DOHH2 (cell line): ENCODE measurements around the gene STXBP5L.

Experiments
- H3F3A ChIP-seq: fragments of 200-600 bp; sonication (generic), shearing (Covaris generic); 2 replicates; pipeline ENCODE4 v1.6.0; 2016; ENCODE audit warnings: antibody characterized with exemption, mild to moderate bottlenecking; ENCODE audit not compliant: control insufficient read depth, insufficient read depth
- H3K27ac ChIP-seq: fragments of 200-600 bp; sonication (generic); 2 replicates; pipeline ENCODE4 v1.5.1; 2014; ENCODE audit warnings: low read depth, mild to moderate bottlenecking, low read length, moderate library complexity
- H3K27me3 ChIP-seq: fragments of 200-600 bp; sonication (generic); 2 replicates; pipeline ENCODE4 v1.6.1; 2014; ENCODE audit warnings: mild to moderate bottlenecking, low read length, mixed read lengths; ENCODE audit not compliant: control insufficient read depth
- H3K36me3 ChIP-seq: fragments of 200-600 bp; sonication (generic); 2 replicates; pipeline ENCODE4 v1.6.1; 2014; ENCODE audit warnings: mild to moderate bottlenecking, low read length, moderate library complexity, mixed read lengths; ENCODE audit not compliant: control insufficient read depth
- H3K4me1 ChIP-seq: fragments of 200-600 bp; sonication (generic); 2 replicates; pipeline ENCODE4 v1.6.1; 2014; ENCODE audit warnings: mild to moderate bottlenecking, low read length, mixed read lengths; ENCODE audit not compliant: control insufficient read depth
- H3K4me2 ChIP-seq: fragments of 200-600 bp; sonication (generic); 2 replicates; pipeline ENCODE4 v1.6.0; 2014; ENCODE audit warnings: mild to moderate bottlenecking, low read length, moderate library complexity
- H3K4me3 ChIP-seq: fragments of 200-600 bp; sonication (generic); 2 replicates; pipeline ENCODE4 v1.5.1; 2014; ENCODE audit warnings: mild to moderate bottlenecking, low read length, mixed read lengths
- H3K79me2 ChIP-seq: fragments of 200-600 bp; sonication (generic); 2 replicates; pipeline ENCODE4 v1.6.1; 2014; ENCODE audit warnings: mild to moderate bottlenecking, low read length, mixed read lengths; ENCODE audit not compliant: control insufficient read depth
- H3K9me2 ChIP-seq: fragments of 200-600 bp; sonication (generic); replicated peaks from 2 replicates; pipeline ENCODE4 v1.6.1; 2014; ENCODE audit warnings: mild to moderate bottlenecking, low read length, mixed read lengths; ENCODE audit not compliant: control insufficient read depth
- H3K9me3 ChIP-seq: fragments of 200-600 bp; sonication (generic); 2 replicates; pipeline ENCODE4 v1.6.1; 2014; ENCODE audit warnings: antibody characterized with exemption, low read length, mixed read lengths; ENCODE audit not compliant: control insufficient read depth, insufficient read depth
- H4K20me1 ChIP-seq: fragments of 200-600 bp; sonication (generic); 2 replicates; pipeline ENCODE4 v1.6.0; 2014; ENCODE audit warnings: low read depth, mild to moderate bottlenecking, antibody characterized with exemption, low read length, moderate library complexity; ENCODE audit not compliant: control insufficient read depth, insufficient read depth
- EZH2phosphoT487 ChIP-seq: fragments of 200-600 bp; sonication (generic); IDR thresholded peaks from 2 replicates; pipeline ENCODE4 v1.6.1; 2017; ENCODE audit warnings: borderline replicate concordance, mild to moderate bottlenecking, antibody characterized with exemption, low read length, moderate library complexity, mixed read lengths
- TF ChIP-seq, protein P1 (sequence below): fragments of 200-600 bp; sonication (generic); IDR thresholded peaks from one replicate; pipeline ENCODE4 v1.5.1; 2014; ENCODE audit warnings: antibody characterized with exemption, mild to moderate bottlenecking, low read depth, low read length; ENCODE audit not compliant: poor library complexity, severe bottlenecking

Gene STXBP5L

DNA sequence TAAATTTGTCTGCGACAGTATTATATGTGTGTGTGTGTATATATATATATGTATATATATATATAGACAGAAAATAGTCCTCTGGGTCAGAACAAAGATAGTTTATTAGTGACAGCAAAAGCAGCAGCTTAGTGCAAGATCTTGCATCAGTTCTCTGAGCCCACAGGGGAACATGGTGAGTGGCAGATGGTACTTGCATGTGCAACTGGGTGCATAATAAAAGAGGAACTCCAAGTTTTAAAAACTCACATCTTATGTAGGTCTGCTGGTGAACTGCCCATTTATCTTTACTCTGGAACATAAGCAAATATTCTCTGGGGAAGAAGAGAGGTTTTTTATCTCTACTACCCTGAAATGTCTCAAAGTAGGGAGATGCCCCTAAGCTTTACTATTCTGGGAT lies 361.4 kb downstream of the STXBP5L start:
- TF ChIP-seq, protein P1, sequence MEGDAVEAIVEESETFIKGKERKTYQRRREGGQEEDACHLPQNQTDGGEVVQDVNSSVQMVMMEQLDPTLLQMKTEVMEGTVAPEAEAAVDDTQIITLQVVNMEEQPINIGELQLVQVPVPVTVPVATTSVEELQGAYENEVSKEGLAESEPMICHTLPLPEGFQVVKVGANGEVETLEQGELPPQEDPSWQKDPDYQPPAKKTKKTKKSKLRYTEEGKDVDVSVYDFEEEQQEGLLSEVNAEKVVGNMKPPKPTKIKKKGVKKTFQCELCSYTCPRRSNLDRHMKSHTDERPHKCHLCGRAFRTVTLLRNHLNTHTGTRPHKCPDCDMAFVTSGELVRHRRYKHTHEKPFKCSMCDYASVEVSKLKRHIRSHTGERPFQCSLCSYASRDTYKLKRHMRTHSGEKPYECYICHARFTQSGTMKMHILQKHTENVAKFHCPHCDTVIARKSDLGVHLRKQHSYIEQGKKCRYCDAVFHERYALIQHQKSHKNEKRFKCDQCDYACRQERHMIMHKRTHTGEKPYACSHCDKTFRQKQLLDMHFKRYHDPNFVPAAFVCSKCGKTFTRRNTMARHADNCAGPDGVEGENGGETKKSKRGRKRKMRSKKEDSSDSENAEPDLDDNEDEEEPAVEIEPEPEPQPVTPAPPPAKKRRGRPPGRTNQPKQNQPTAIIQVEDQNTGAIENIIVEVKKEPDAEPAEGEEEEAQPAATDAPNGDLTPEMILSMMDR: no peak
- TF ChIP-seq EZH2phosphoT487: no peak
- Histone ChIP-seq H3K9me2 (no peaks in the 10 kb centered on the region), H3K27me3 (no peaks in the 10 kb centered on the region), H4K20me1 (no peaks in the 10 kb centered on the region), H3K4me2 (no peak overlapping the region), H3K79me2 (no peaks in the 10 kb centered on the region), H3K27ac (no peak overlapping the region), H3K4me1 (no peaks in the 10 kb centered on the region), H3F3A (no peaks in the 10 kb centered on the region), H3K36me3 (no peaks in the 10 kb centered on the region), H3K4me3 (no peak overlapping the region), H3K9me3 (no peaks in the 10 kb centered on the region)

DNA sequence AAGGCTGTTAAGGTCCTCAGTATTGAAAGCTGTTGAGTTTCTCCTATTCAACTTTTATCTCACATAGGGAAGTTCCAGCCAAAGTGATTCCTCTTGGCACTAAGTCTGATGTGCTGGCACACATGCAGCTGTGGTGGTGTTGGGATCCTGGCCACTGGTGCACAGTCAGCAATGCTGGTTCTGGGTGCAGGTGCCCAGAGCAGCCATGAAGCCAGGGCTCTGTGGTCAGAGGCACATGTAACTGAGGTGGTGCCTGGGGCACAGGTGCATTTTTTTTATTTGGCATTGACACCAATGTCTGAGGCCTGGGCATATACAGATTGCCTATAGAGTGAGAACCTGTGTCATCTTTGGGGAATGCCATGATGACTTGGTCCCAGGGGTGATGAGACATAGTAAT lies 366.4 kb downstream of the STXBP5L start:
- H3K27me3 ChIP-seq: no peaks in the 10 kb centered on the region
- H3K27ac ChIP-seq: no peak overlapping the region
- no peaks in the 10 kb centered on the region for H4K20me1 ChIP-seq
- H3K9me2 ChIP-seq: no peaks in the 10 kb centered on the region
- no peaks in the 10 kb centered on the region for H3F3A ChIP-seq
- H3K9me3 ChIP-seq: no peaks in the 10 kb centered on the region
- TF ChIP-seq EZH2phosphoT487: no peak
- TF ChIP-seq, protein P1: no peak
- H3K4me1 ChIP-seq: no peaks in the 10 kb centered on the region
- H3K4me3 ChIP-seq: no peak overlapping the region
- H3K79me2 ChIP-seq: no peaks in the 10 kb centered on the region
- H3K36me3 ChIP-seq: no peaks in the 10 kb centered on the region
- H3K4me2 ChIP-seq: no peak overlapping the region

DNA sequence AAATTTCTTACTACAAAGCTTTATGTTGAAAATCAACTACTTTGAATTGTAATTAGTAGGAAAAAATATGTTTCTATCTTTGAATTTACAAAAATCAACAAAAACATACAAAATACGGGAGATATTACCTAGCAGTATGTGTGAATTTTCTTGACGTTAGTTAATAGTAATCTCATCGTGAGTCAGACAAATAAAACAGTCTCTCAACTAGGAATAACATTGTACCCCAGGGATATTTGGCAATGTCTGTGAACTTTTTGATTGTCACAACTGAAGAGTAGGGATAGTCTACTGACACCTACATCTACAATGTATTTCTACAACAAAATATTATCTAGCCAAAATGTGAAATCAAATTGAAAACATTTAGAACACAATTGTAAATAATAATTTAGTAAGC lies 387.4 kb downstream of the STXBP5L start:
- Histone ChIP-seq H3K27me3 (no peaks in the 10 kb centered on the region), H3K4me1 (no peaks in the 10 kb centered on the region), H3K9me2 (no peaks in the 10 kb centered on the region), H3K27ac (no peak overlapping the region), H3K4me2 (no peak overlapping the region), H3K9me3 (no peaks in the 10 kb centered on the region), H3K4me3 (no peak overlapping the region), H3F3A (no peaks in the 10 kb centered on the region), H4K20me1 (no peaks in the 10 kb centered on the region), H3K36me3 (no peaks in the 10 kb centered on the region), H3K79me2 (no peaks in the 10 kb centered on the region)
- no peak for TF ChIP-seq EZH2phosphoT487
- TF ChIP-seq, protein P1: no peak

DNA sequence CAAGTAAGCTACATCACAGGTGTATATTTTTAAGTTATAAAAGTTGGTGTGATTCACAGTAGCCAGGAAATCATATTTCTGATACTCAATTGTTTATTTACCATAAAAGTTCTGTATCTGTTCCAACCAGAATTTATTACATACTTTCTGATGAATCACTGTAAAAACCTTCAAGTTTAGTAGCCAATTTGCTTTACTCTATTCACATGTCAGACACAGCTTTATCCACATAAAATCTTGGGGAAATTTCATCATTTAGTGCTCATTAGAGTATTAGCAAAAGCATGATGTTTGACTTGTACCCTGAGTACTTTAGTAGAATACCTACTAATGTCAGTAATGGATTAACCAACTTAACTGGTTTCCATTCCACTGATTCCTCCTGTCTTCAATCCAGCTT lies 388.0 kb downstream of the STXBP5L start:
- no peak overlapping the region for H3K27ac ChIP-seq
- H3K27me3 ChIP-seq: no peaks in the 10 kb centered on the region
- no peaks in the 10 kb centered on the region for H3F3A ChIP-seq
- H3K79me2 ChIP-seq: no peaks in the 10 kb centered on the region
- TF ChIP-seq EZH2phosphoT487: no peak
- TF ChIP-seq, protein P1: no peak
- no peaks in the 10 kb centered on the region for H4K20me1 ChIP-seq
- H3K9me2 ChIP-seq: no peaks in the 10 kb centered on the region
- H3K9me3 ChIP-seq: no peaks in the 10 kb centered on the region
- H3K4me2 ChIP-seq: no peak overlapping the region
- H3K36me3 ChIP-seq: no peaks in the 10 kb centered on the region
- H3K4me3 ChIP-seq: no peak overlapping the region
- no peaks in the 10 kb centered on the region for H3K4me1 ChIP-seq
